Panc1 (cell line): ENCODE measurements around the gene VPREB1. TPM values are rescaled to one million over a fixed set of nuclear protein-coding genes. Genes with fewer than 3 reads are reported as not detected.

Experiments used
- ATAC-seq: fragments of 200-7000 bp; cut with Tn5 transposase; 2 replicates; pipeline ENCODE4 v1.9.1; 2020; ENCODE audit warnings: mild to moderate bottlenecking, moderate library complexity
- BruUV-seq: library from RNA; stranded (reverse); fragments of 400-500 nt; replicated peaks from 2 replicates; lab custom pipeline; 2021; lab: Mats Ljungman, UMichigan
- CTCF ChIA-PET: fragments of 300-600 bp; sonication (Branson Sonifier 250); formaldehyde crosslinking; loops from one replicate; lab custom pipeline; 2022; ENCODE audit warnings: antibody characterized with exemption; lab: Charles Lee
- POLR2A ChIA-PET: fragments of 300-600 bp; sonication (Branson Sonifier 250); formaldehyde crosslinking; loops from one replicate; lab custom pipeline; 2022; ENCODE audit warnings: antibody characterized with exemption; lab: Charles Lee
- DNase-seq: peaks from one replicate; pipeline ENCODE4 v3.0.0-alpha.2; 2010; ENCODE audit warnings: low read depth, low spot score
- H3K27ac ChIP-seq: 2 replicates; pipeline ENCODE4 v1.5.1; 2011; ENCODE audit warnings: mild to moderate bottlenecking, low read length, inconsistent platforms
- H3K27me3 ChIP-seq: fragments of 200-500 bp; sonication (Bioruptor generic); 2 replicates; pipeline ENCODE4 v1.6.0; 2014; ENCODE audit warnings: low read length, inconsistent platforms; ENCODE audit not compliant: control insufficient read depth, insufficient read depth
- H3K36me3 ChIP-seq: fragments of 200-500 bp; sonication (Bioruptor generic); 2 replicates; pipeline ENCODE4 v1.5.1; 2014; ENCODE audit warnings: inconsistent platforms, mild to moderate bottlenecking, low read length, moderate library complexity; ENCODE audit not compliant: control insufficient read depth, insufficient read depth
- H3K4me1 ChIP-seq: 2 replicates; pipeline ENCODE4 v1.5.1; 2011; ENCODE audit warnings: inconsistent platforms, mild to moderate bottlenecking, low read length, moderate library complexity; ENCODE audit not compliant: control insufficient read depth, insufficient read depth
- H3K4me3 ChIP-seq, 2 experiments: 2 replicates each; pipeline ENCODE4 v1.5.1; 2011 to 2012; ENCODE audit warnings: low read depth in 2 of 2, low read length in 2 of 2, mild to moderate bottlenecking in 2 of 2, inconsistent platforms in 1 of 2, moderate library complexity in 1 of 2
- H3K9me3 ChIP-seq: fragments of 200-500 bp; sonication (Bioruptor generic); 2 replicates; pipeline ENCODE4 v1.5.1; 2014; ENCODE audit warnings: low read depth, mild to moderate bottlenecking, inconsistent platforms, low read length, moderate library complexity; ENCODE audit not compliant: control insufficient read depth, insufficient read depth
- CTCF ChIP-seq: fragments of 450-650 bp; IDR thresholded peaks from 2 replicates; pipeline ENCODE4 v1.5.1; 2017; ENCODE audit warnings: mild to moderate bottlenecking
- POLR2AphosphoS5 ChIP-seq: IDR thresholded peaks from 2 replicates; pipeline ENCODE4 v1.6.1; 2012; ENCODE audit warnings: mild to moderate bottlenecking, low read depth, low read length, moderate library complexity
- REST ChIP-seq, 2 experiments: IDR thresholded peaks; 2 replicates each; pipeline ENCODE4 v1.6.1; 2011 to 2012; ENCODE audit warnings: low read depth in 2 of 2, control low read depth in 1 of 2, low read length in 1 of 2, mild to moderate bottlenecking in 1 of 2, moderate library complexity in 1 of 2; ENCODE audit not compliant: insufficient read depth in 1 of 2
- SIN3A ChIP-seq: IDR thresholded peaks from 2 replicates; pipeline ENCODE4 v1.6.1; 2012; ENCODE audit warnings: low read depth, mild to moderate bottlenecking, low read length, moderate library complexity, borderline replicate concordance; ENCODE audit not compliant: insufficient read depth
- TCF7L2 ChIP-seq: IDR thresholded peaks from 2 replicates; pipeline ENCODE4 v1.6.1; 2011; ENCODE audit warnings: mild to moderate bottlenecking, low read depth, low read length, inconsistent platforms
- in situ Hi-C: cut with HindIII; loops from 2 replicates; pipeline ENCODE4 v1.10.0; 2016; ENCODE audit warnings: low sequenced_read_pairs, low pct_unique_long_range_greater_than_20kb
- intact Hi-C: fragments of 100-400 bp; cut with micrococcal nuclease; formaldehyde crosslinking; loops from one replicate; pipeline ENCODE4 v1.10.0; 2022; ENCODE audit not compliant: unreplicated experiment
- total RNA-seq: library from RNA; stranded (reverse); gene quantifications from one replicate; pipeline ENCODE4 v1.2.1, GENCODE V29; 2021; ENCODE audit not compliant: unreplicated experiment

Gene VPREB1
- total RNA-seq, 1 experiment from 2014 or later = not detected

GRCh38 chr22:22199634-22200033 is 45.0 kb upstream of the VPREB1 start:
- intact Hi-C loops = no loop called here
- Histone ChIP-seq H3K27me3 (no peaks in the 10 kb centered on the region), H3K36me3 (no peaks in the 10 kb centered on the region), H3K9me3 (no peaks in the 10 kb centered on the region), H3K4me3 (no peak overlapping the region), H3K27ac (no peak overlapping the region), H3K4me1 (no peaks in the 10 kb centered on the region; the same call in 1 of the 2 replicates)
- ATAC-seq (no peak), DNase-seq (no peak)
- TF ChIP-seq REST (IDR thresholded peaks at IDR 0.05; ENCODE audit: insufficient read depth in 1 of 2, low read depth in 2 of 2, low read length in 1 of 2) = no peak
- no peak for TF ChIP-seq SIN3A
- TF ChIP-seq POLR2AphosphoS5 = no peak
- TF ChIP-seq CTCF = no peak
- no peak for TF ChIP-seq TCF7L2
- ChIA-PET CTCF (interaction anchor here (0.7 kb wide), 1 partner anchor 115 kb away, joined by 3 read pairs; no protein-coding TSS in a partner anchor), POLR2A (no interaction called here)
- in situ Hi-C loops = no loop called here
- BruUV-seq = no TSS peak

GRCh38 chr22:22200569-22201184 is 43.9 kb upstream of the VPREB1 start:
- POLR2A ChIA-PET = no interaction called here

More at GRCh38 chr22:22200569-22201184, 43.9 kb upstream of the VPREB1 start:
- in situ Hi-C loops (no loop called here), intact Hi-C loops (no loop called here)
- Histone ChIP-seq H3K27ac (no peak overlapping the region), H3K36me3 (no peaks in the 10 kb centered on the region), H3K4me1 (no peaks in the 10 kb centered on the region; the same call in 1 of the 2 replicates), H3K9me3 (no peaks in the 10 kb centered on the region), H3K4me3 (no peak overlapping the region), H3K27me3 (no peaks in the 10 kb centered on the region)
- BruUV-seq = no TSS peak
- TF ChIP-seq REST (IDR thresholded peaks at IDR 0.05; ENCODE audit: insufficient read depth in 1 of 2, low read depth in 2 of 2, low read length in 1 of 2) (no peak), TCF7L2 (no peak), POLR2AphosphoS5 (no peak), SIN3A (no peak), CTCF (no peak)
- no peak for ATAC-seq
- no peak for DNase-seq
- CTCF ChIA-PET = no interaction called here
